H1 (cell line): Measurements from ENCODE around the gene CAVIN1. TPM values are rescaled to one million over a fixed set of nuclear protein-coding genes. Genes with fewer than 3 reads are reported as not detected.

Experiments
- SAP30 ChIP-seq: fragments of 300-600 bp; sonication (generic); IDR thresholded peaks from 2 replicates; pipeline ENCODE4 v1.7.1; 2012; ENCODE audit warnings: low read length, moderate library complexity, mild to moderate bottlenecking, inconsistent platforms; ENCODE audit not compliant: insufficient read depth, insufficient replicate concordance
- polyA plus RNA-seq, 7 experiments: library from polyadenylated mRNA; depleted of rRNA in 3 of 7; stranded (reverse) in 5 of 7; unstranded in 2 of 7; fragments of >200 nt in 5 of 7; fragments of 200-250 nt in 2 of 7; gene quantifications; 1 replicate in 5 of 7; 2 replicates in 1 of 7; 4 replicates in 1 of 7; pipeline versions ENCODE4 v1.2.1 to v1.2.3, GENCODE V29; 2011 to 2013; ENCODE audit warnings: missing spikeins in 2 of 7, mixed read lengths in 2 of 7
- total RNA-seq: library from RNA; stranded (reverse); fragmentation: NEBNext Ultra II Directional; extraction: Animal tissue kit (Norgen Biotek cat#: 25700); gene quantifications from 2 replicates; pipeline ENCODE4 v1.2.1, GENCODE V29; 2021
- TF ChIP-seq, protein P1 (sequence below): IDR thresholded peaks from 2 replicates; pipeline ENCODE4 v1.6.1; 2012; ENCODE audit warnings: inconsistent platforms

Gene CAVIN1
- total and polyA plus RNA-seq, 2 of the 8 experiments (the other 6 are each of a cell fraction or from before 2014, with no cell fraction given), result 16.2 to 41.6 TPM

- no peak for TF ChIP-seq SAP30
- TF ChIP-seq, protein P1, sequence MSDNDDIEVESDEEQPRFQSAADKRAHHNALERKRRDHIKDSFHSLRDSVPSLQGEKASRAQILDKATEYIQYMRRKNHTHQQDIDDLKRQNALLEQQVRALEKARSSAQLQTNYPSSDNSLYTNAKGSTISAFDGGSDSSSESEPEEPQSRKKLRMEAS, result no peak
Measured at GRCh38 chr17:42459801-42460281, 36.8 kb upstream of the CAVIN1 start (continued).
